ENCODE results near the gene ROBO1. TPM values are rescaled to one million over a fixed set of nuclear protein-coding genes. Genes with fewer than 3 reads are reported as not detected.

The ROBO1 gene
- total and polyA plus RNA-seq, 4 donors: 1.0 to 30.3 (median 3.9) TPM

- 88% methylated on average over 7 of the region's 7 CpGs for WGBS
- DNase-seq (ENCODE audit: low spot score): no peak
- TF ChIP-seq RXRA (IDR thresholded peaks at IDR 0.05) (no peak), CTCF (IDR thresholded peaks at IDR 0.05; ENCODE audit: low read depth, low read length, missing input control) (no peak), SP1 (IDR thresholded peaks at IDR 0.05) (no peak), ZBTB33 (IDR thresholded peaks at IDR 0.05) (no peak), YY1 (IDR thresholded peaks at IDR 0.05) (no peak), FOXA2 (IDR thresholded peaks at IDR 0.05) (no peak)
- TF ChIP-seq, protein P1, sequence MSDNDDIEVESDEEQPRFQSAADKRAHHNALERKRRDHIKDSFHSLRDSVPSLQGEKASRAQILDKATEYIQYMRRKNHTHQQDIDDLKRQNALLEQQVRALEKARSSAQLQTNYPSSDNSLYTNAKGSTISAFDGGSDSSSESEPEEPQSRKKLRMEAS (IDR thresholded peaks at IDR 0.05): no peak
- H3K27me3 ChIP-seq (ENCODE audit: control insufficient read depth in 4 of 4, insufficient read depth in 4 of 4, low read length in 3 of 4): no peaks in the 10 kb centered on the region
- no peaks in the 10 kb centered on the region for H3K4me1 ChIP-seq (ENCODE audit: control insufficient read depth in 4 of 4, insufficient read depth in 4 of 4, low read length in 3 of 4)
- H3K36me3 ChIP-seq (ENCODE audit: control insufficient read depth in 4 of 4, insufficient read depth in 3 of 4, low read depth in 1 of 4, low read length in 3 of 4): no peaks in the 10 kb centered on the region
- H3K4me3 ChIP-seq (ENCODE audit: low read depth in 1 of 3, low read length in 3 of 3): no peak overlapping the region
- H3K9ac ChIP-seq (ENCODE audit: low read depth in 1 of 2, low read length in 2 of 2): no peak overlapping the region
- H3K27ac ChIP-seq (ENCODE audit: low read depth in 1 of 2, low read length in 2 of 2): no peak overlapping the region
- no peaks in the 10 kb centered on the region for H3K9me3 ChIP-seq (ENCODE audit: control insufficient read depth in 4 of 4, low read length in 3 of 4)
Measured at GRCh38 chr3:78606756-78607155, 1161.0 kb downstream of the ROBO1 start.

GRCh38 chr3:78605178-78605577, 1162.6 kb downstream of the ROBO1 start:
- H3K27me3 ChIP-seq (ENCODE audit: control insufficient read depth in 4 of 4, insufficient read depth in 4 of 4, low read length in 3 of 4): no peaks in the 10 kb centered on the region
- DNase-seq (ENCODE audit: low spot score): no peak
- TF ChIP-seq FOXA2 (IDR thresholded peaks at IDR 0.05) (no peak), CTCF (IDR thresholded peaks at IDR 0.05; ENCODE audit: low read depth, low read length, missing input control) (no peak), JUND (IDR thresholded peaks at IDR 0.05) (no peak), ZBTB33 (IDR thresholded peaks at IDR 0.05) (no peak)
- TF ChIP-seq, protein P1 (IDR thresholded peaks at IDR 0.05): no peak
- TF ChIP-seq, protein P2, sequence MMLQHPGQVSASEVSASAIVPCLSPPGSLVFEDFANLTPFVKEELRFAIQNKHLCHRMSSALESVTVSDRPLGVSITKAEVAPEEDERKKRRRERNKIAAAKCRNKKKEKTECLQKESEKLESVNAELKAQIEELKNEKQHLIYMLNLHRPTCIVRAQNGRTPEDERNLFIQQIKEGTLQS (IDR thresholded peaks at IDR 0.05): no peak
- H3K9me3 ChIP-seq (ENCODE audit: control insufficient read depth in 4 of 4, low read length in 3 of 4): no peaks in the 10 kb centered on the region
- no peak overlapping the region for H3K4me3 ChIP-seq (ENCODE audit: low read depth in 1 of 3, low read length in 3 of 3)
- no peak overlapping the region for H3K9ac ChIP-seq (ENCODE audit: low read depth in 1 of 2, low read length in 2 of 2)
- H3K36me3 ChIP-seq (ENCODE audit: control insufficient read depth in 4 of 4, insufficient read depth in 3 of 4, low read depth in 1 of 4, low read length in 3 of 4): no peaks in the 10 kb centered on the region
- WGBS: 89% methylated on average over 2 of the region's 2 CpGs
- H3K4me1 ChIP-seq (ENCODE audit: control insufficient read depth in 4 of 4, insufficient read depth in 4 of 4, low read length in 3 of 4): no peaks in the 10 kb centered on the region
- H3K27ac ChIP-seq (ENCODE audit: low read depth in 1 of 2, low read length in 2 of 2): no peak overlapping the region
